GM03348 (cell line): Measurements from ENCODE around the gene NR2C2AP.
"Not testable (repeated sequence)": the region's sequence is repeated elsewhere in the genome, so short reads cannot be mapped to it uniquely, and the experiment has no call there.

Source experiments
- DNase-seq: peaks from one replicate; pipeline ENCODE4 v3.0.0; 2012; ENCODE audit warnings: low spot score

NR2C2AP gene

DNA sequence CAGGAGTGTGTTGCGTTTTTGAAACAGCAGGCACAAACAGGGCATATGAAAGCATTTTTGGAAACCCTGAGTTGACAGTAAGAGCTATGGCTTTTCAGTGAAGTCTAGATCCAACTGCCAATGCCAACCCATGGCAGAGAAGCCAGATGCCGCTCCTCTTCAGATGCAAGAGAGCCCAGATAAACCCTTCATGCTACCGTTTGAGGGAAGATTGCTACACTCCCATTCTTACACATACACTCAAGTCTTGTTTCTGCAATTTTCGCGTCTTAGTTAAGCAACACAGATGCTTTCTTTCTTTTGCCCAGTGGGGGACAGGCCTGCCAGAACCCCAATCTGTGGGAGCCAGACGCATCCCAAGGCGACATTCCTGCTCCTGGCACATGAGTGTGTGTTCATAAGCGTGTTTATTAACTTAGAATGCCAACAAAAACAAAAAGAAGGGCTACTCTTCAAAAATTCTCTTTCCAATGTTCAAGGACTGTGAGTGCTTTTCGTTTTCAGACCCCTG is 21.7 kb downstream of the NR2C2AP start:
- no peak for DNase-seq

DNA sequence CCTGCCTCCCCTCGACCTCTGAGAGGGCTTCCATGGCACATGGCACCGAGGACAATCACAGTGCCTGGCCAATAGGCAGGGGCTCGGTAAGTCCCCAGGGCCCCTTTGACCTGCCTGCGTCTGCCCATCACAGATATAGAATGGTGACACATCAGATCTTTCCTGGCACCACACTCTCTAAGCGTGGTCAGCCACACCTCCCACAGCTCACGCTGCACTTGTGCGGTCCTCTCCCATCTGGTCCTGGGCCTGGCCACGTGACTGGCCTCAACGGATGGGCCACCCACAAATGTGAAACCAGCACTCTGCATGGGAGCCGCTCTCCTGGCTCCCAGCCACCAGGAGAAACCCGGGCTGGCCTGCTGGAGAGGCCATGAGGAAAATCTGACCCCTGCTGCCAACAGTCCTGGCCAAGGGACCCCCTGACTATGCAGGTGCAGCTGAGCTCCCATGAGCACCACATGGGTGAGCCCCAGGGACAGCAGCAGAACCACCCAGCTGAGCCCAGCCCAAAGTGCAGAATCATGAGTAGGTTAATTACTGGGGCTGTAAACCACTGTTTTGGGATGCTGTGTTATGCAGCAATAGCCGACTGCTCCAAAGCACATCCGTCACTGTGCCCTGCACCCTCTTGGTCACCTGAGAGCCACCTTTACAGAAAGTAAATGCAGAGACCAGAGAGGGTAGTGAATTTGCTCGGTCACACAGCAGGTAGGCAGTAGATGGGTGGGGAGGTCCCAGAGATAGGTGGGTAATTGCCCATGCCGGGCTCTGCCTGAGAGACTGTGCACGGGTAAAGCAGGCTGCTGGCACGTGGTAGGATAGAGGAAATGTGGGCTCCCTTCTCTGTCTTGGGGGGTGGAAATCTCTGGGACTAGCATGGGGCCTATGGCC is 23.4 kb downstream of the NR2C2AP start:
- no peak for DNase-seq

DNA sequence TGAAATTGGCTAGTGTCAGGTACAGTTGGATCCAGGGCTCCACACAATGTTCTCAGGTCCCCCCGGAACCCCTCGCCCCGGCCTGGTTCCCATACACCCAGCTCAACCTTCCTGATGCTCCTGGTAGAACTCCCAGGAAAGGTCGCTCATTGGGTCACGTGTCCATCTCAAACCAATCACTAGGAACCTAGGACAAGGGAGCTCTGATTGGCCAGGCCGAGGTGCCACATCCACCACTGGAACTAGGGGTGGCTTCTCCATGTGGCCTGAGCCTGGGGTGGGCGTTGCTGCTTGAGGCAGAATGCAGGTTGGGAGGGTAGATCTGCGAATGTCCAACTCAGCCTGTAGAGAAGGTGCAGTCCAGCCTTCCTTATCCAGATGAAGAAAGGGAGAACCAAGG is 26.3 kb downstream of the NR2C2AP start:
- no peak for DNase-seq

DNA sequence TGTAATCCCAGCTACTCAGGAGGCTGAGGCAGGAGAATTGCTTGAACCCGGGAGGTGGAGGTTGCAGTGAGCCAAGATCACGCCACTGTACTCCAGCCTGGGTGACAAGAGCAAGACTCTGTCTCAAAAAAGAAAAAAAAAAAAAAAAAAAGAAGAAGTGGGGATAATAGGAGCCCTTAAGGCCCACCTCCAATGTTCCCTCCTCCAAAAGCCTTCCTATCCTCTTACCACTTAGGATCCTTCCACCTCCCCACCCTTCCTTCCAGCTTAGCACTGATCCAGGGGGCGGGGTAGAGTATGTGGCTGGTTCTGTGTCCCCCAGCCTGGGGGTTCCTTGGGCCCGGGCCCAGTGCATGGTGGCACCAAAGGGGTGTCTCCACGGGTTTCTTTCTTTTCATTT is 30.0 kb downstream of the NR2C2AP start:
- DNase-seq, result not testable (repeated sequence)

DNA sequence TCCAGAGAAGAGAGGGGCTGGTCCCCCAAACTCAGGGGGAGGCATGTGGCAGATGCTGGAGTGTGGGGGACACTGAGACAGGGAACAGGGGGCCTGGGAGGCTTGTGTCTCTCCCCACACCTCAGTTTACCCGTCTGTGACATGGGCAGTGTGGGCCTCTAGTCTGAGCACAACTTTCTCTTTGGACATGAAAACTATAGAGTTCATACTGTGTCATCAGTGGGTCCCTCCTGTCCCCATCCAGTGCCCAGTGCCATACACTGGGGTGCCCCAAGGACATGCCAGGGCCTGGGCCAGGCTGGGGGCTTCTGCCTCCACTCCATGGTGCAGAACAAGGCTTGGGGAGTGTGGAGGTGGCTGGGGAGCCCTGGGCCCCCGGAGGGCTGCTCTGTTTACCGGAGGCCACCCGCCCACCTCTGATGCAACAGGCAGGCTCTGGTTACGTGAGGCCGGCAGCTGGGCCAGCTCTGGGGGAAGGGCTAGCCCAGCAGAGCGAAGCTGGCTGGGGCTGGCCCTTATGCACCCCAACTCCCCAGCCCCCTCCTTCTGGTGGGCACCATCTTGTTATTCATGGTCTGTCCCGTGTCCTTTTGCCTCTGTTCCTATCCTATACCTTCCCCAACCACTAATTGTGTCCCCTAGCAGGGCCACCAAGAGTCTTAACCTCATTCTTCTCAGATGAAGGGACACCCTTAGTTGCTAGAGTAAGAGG is 31.2 kb downstream of the NR2C2AP start:
- no peak for DNase-seq

DNA sequence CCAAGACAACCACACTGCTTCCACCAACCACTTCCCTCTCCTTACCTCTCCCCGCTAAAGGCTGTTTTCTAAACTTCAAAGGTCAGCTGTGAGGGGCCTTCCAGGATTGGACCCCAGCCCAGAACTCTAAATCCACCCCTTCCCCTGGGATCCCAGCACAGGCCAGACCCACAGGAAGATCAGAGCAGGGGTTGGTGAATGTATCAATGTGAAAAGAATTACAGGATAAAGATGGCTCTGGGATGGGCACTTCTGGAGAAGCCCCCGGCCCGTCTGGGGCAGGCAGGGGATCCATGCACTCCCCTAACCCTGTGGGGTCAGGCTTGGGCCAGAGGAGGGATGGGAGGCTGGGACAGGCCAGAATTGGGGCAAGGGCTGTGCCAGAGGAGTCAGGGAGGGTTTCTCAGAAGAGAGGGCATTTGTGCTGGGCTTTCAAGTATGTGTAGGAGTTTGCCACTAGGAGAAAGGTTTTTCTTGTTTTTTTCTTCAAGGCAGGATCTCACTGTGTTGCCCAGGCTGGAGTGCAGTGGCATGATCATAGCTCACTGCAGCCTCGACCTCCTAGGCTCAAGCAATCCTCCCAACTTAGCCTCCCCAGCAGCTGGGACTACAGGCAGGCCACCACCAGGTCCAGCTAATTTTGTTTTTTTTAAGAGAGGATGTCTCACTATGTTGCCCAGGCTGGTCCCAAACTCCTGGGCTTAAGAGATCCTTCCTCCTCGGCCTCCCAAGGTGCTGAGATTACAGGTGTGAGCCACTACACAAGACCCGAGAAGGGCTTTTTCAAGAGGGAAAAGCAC is 32.1 kb downstream of the NR2C2AP start:
- no peak for DNase-seq

DNA sequence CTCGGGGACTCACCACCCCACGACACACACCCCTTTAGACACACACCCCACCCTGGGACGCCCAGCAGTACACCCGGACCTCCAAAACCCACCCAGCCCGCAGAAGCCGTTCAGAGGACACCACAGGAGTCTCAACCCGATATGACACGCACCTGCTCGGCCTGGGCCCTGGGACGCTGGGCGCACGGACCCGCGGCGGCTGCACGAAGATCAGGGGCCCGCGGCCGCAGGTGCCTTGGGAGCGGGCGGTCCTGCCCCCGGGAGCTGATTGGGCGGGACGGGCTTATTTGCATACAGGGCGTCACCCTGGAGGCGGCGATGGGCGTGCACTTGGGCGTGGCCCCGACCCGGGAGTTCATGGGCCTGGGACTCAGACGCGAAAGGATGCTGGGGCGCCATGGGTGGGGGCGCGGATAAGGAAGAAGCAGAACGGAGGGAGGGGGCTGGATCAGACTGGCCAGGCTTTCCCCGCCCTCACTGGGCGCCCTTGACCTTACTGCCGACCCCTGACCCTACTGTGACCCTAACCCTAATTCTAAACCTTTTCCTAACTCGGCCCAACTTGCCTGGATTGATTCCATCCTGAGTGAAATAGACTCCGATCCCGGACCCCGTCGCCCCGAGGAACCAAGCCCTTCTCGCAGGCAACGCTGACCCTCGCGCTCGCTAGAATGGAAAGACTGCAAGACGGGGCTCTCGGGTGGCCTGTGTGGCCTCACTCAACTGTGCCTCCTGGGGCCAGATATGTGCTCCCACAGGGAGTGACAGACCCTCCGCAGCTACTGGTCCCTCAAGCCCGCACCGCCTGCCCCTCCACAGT is 33.0 kb downstream of the NR2C2AP start, which contains the start of gene MEF2B:
Gene MEF2B (minus strand): TSS at position 211 of the 820 bp plus-strand sequence. CDS start 19,528 bp downstream, outside the sequence.
- peak; percentile 93 for DNase-seq

DNA sequence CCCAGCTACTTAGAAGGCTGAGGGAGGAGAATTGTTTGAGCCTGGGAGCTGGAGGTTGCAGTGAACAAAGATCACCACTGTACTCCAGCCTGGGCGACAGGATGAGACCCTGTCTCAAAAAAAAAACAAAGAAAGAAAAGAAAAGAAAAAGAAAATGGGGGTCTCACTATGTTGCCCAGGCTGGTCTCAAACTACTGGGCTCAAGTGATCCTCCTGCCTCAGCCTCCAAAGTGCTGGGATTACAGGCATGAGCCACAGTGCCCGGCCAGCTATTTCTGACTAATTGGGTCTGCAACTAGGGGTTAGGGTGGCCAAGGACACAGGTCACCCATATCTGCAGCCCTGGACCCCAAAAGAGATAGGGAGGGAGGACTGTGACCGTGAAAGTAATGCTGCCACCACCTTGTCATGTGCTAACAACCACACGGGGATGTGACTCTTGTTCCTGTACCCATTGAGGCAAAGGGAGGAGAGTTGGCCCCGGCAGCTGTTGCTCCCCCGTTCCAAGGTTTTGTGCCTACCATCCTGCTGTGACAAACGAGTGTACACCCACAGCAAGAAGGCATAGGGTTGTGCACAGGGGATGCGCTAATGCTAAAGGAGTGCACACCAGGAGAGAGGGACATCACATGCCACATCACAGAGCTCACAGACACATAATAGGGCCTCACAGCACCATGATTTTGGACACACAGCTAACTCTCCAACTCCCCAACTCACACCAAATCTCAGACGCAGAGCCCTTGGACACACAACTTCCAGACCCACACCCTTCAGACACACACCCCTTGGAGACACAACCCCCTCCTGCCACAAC is 33.8 kb downstream of the NR2C2AP start:
- no peak for DNase-seq

DNA sequence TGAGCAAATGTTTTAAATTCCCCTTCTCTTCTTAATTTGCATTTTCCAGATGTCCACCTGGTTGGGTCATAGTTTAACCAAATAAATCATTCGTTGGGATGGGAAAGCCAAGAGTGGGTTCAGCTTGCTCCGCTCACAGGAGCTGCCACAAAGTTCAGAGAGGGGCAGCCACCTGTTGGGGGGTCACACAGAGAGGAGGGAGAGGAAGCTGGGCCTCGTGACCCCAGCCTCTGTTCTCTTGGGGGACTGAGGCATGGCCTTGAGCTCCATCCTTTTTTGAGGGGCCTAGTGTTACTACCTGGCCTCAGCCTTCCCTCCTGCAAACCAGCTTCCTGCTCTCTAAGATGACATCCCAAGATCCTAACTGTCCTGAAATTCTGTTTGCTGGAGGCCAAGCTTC is 35.6 kb downstream of the NR2C2AP start:
- DNase-seq, result no peak

DNA sequence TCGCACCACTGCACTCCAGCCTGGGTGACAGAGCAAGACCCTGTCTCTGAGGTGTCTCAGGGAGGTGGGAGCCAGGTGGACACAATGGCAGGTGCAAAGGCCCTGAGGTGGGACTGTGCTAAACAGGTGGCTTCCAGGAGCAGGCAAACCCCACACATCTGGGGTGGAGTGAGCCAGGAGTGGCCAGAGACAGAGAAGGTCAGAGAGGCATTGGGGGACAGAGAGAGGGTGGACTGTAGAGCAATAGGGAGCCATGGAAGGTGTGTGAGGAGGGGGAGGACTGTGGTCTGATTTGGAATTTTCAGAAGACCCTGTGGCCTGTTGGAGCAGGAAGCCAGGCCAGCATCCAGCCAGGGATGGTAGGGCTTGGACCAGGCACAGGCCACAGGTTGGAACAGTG is 37.8 kb downstream of the NR2C2AP start:
- DNase-seq, result no peak

DNA sequence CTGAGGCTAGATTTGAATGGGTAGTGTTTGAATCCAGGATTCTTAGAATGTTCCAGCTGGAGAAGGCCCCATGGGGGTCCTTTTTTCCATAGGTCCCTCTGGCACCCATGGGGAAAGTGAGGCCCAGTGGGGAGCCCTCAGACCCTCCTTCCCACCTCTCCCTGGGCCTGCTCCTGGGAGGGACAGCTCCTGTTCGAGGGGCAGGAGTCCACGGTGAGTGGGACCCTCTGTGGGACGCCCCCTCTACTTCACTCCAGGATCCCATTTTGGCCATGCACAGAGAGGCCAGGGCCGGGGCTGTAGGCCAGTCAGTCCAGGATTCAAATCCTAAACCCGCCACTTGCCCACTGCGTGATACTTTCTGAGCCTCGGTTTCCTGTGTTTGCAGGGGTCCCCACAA is 40.7 kb downstream of the NR2C2AP start:
- DNase-seq, result no peak

DNA sequence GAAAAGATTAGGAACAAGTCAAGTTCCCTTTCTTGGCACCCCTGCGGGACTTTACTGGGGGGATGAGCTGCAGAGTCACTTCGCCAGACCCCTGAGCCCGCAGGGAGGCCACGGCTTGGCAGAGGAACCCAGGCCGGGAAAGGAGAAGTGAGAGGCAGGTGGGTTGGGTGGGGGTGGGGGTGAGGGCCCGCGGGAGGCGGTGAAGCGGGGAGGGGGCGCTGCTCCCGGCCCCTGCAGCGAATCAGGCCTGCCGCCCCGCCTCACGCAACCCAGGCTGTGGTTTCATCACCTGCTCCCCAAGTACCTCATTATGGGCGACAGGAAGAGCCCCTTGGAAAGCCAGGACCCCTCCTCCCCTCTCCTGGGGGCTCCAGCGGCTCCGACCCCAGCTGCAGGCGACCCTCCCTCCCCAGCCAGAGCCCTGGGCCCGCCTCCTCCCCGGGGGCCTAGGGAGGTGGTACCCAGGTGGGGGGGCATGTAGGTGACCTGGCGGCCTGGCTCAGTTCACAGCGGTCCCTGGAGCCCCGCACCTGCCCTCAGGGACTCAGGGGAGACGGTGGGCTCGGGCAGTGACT is 42.7 kb downstream of the NR2C2AP start:
- DNase-seq, result no peak

DNA sequence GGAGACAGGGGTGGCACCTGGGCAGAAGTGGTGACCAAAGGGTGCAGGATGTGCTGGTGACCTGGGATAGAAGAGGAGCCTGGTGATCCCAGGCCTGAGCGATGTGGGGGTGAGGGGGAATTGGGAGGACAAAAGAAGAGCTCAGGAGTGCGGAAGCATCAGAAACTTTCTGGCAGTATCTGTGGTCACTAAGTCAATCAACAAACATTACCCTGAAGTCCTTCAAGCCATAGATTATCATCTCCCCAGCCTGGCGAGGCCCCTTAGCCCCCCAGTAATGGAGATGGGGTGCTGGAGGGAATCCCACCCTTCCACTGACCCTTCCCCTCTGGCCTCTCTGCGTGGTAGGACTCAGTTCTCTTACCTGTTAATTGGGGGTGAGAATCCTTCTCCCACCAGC is 43.7 kb downstream of the NR2C2AP start:
- no peak for DNase-seq

DNA sequence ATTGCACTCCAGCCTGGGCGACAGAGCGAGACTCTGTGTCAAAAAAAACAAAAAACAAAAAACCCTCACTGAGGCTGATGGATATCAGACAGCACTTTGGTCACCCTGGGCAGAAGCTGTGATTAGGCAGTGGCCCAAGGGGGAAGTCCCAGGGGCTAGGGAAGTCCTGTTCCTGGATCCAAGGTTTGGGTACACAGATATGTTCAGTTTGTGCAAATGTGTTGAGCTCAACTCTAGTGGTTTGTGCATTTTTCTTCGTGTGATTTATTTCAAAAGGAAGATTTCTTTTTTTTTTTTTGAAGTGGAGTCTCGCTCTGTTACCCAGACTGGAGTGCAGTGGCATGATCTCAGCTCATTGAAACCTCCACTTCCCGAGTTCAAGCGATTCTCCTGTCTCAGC is 45.4 kb downstream of the NR2C2AP start:
- no peak for DNase-seq

DNA sequence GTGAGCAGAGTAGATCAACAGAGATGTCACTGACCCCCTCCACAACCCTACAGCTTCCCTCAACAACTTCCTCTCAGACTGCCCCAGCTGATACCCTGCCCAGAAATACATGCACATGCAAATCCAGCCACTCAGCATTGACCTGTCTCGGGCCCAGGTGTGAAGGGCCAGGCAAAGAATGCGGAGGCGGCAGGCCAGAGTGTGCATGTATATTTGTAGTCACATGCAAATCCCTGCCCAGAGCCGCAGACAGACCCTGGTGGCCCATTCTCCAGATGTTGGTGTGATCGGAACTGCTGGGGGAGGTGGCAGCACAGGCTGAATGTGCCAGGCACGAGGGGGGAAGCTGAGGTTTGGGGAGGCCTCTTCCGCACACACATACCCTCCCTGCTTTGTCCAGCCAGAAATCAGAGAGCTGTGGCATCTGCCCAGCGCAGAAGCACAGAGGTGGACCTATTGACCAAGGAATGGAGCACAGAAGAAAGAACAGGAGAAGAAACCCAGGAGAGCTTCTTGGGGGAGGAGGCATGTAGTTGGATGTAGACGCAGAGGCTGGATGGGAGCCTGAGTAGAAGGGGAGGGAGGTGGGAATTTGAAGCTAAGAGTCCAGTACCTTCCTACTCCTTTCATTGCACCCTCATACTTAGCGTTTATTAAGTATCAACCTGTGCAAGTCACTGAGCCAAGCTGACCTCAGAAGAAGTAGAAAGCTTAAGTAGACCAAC is 47.6 kb downstream of the NR2C2AP start:
- DNase-seq, result no peak

DNA sequence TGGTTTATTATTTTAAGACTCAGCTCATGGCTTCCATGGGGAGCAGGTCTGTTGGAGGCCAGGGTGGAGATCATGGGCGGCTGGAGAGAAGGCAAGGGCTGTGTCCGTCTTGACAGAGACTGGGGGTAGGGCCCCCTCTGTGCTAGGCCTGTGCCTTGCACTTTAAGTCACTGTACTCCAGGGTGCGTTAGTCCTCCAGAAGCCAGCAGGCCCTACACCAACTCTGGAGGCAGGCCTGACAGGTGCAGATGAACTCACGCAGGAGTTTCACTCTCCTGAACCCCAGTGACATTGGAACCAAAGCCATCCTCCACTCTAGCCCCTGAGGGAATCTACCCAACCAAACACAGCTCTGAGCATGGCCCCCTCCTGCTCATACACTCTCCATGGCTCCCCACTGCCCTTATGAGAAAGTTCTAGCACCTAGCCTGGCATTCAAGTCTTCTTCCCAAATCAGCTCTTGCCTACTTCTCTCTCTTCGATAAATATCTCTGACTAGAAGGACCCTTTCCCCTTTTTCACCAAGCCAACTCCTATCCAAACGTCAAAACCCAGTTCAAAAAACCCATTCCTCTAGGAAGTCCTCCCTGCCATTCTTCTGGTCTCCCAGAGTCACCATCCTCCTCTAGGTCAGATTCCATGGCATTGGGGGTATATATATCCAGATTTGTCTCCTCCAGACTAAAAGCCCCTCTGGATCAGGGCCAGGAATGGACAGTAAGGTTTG is 48.3 kb downstream of the NR2C2AP start:
- DNase-seq, result no peak

DNA sequence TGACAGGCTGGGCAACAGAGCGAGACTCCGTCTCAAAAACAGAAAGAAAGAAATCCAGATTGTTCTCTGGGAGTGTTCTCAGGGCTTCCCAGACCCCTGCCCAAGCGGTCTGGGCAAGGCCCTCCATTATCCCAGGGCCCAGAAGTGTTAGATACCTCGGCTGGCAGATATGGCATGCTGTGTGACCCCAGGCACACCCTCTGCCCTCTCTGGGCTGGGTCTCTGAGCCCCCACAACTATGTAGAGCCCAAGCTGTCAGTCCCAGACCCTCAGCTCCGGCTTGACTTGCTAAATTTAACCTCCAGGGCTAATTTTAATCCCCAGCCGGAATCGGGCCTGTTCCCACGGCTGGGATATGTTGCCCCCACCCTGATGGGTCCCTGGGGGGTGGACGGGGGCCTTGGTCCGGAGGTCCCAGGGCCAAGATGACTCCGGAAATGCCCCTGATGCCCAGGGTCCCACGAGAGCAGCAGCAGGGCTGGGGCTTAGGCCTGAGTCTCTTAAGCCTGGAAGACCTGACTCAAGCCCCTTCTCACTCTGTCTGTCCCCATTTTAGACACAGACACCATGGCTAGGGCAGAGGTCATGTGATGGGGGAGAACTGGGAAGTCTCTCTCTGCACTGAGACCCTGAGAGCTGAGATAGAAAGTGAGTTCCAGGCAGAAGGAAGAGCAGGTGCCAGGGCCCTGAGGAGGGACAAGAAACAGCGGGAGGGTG is 50.4 kb downstream of the NR2C2AP start:
- no peak for DNase-seq

DNA sequence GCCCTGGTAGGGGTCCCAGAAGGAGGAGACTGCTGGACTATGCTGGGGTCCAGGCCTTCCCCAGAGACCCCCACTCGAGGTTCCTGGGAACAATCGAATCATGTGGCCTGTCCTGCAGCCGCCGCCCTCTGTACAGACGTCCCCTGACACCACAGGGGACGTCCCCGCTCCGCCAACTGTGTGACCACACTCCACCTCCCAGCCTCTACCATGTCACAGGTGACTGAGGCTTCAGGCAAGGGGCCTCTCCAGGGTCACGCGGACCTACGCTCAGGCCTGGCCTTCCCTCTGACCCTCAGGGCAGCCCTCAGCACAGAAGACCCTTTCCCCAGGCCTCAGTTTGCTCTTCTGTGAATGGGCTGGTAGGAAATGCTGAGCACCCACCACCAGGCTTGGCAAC is 51.8 kb downstream of the NR2C2AP start:
- DNase-seq, result no peak
